Measurements from ENCODE around the gene MRPS17.

DNA sequence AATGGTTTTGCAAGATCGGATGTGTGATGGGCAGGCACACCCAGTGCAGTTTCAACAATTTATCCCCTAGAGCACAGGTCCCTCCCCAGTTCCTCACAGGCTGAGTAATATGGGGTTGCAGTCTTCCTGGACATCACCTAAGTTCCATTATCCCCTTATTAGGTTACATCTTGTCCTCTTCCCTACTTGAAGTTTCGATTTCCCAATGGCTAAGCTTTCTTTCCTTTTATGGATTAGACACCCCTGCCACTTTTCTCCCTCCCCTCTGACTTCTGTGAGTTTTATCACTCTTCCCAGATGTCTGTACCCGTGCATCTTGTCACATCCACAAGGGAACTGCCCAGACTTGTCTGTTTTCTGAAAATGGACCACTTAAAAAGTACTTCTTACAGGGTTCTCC lies 10.3 kb downstream of the MRPS17 start:
- TF ChIP-seq, protein P1, sequence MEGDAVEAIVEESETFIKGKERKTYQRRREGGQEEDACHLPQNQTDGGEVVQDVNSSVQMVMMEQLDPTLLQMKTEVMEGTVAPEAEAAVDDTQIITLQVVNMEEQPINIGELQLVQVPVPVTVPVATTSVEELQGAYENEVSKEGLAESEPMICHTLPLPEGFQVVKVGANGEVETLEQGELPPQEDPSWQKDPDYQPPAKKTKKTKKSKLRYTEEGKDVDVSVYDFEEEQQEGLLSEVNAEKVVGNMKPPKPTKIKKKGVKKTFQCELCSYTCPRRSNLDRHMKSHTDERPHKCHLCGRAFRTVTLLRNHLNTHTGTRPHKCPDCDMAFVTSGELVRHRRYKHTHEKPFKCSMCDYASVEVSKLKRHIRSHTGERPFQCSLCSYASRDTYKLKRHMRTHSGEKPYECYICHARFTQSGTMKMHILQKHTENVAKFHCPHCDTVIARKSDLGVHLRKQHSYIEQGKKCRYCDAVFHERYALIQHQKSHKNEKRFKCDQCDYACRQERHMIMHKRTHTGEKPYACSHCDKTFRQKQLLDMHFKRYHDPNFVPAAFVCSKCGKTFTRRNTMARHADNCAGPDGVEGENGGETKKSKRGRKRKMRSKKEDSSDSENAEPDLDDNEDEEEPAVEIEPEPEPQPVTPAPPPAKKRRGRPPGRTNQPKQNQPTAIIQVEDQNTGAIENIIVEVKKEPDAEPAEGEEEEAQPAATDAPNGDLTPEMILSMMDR (IDR thresholded peaks at IDR 0.05): no peak
- TF ChIP-seq POLR2AphosphoS5 (IDR thresholded peaks at IDR 0.05) (no peak), POLR2A (IDR thresholded peaks at IDR 0.05; ENCODE audit: low read depth) (no peak)

All from esophagus muscularis mucosa (tissue), 3 donors.